Measurements from ENCODE around the gene ZNF444. TPM values are rescaled to one million over a fixed set of nuclear protein-coding genes. Genes with fewer than 3 reads are reported as not detected.
"Not testable (repeated sequence)": the region's sequence is repeated elsewhere in the genome, so short reads cannot be mapped to it uniquely, and the experiment has no call there.

The ZNF444 gene
- total RNA-seq, 1 donor from 2014 or later = 40.2 TPM

- no peak for TF ChIP-seq CTCF (conservative IDR thresholded peaks at IDR 0.05; ENCODE audit: low read depth, low read length)
- DNase-seq (ENCODE audit: low read depth) = no peak
- H3K4me3 ChIP-seq (ENCODE audit: low read depth, low read length) = no peak overlapping the region
Measured at GRCh38 chr19:56193981-56194640, 53.0 kb downstream of the ZNF444 start.

DNA sequence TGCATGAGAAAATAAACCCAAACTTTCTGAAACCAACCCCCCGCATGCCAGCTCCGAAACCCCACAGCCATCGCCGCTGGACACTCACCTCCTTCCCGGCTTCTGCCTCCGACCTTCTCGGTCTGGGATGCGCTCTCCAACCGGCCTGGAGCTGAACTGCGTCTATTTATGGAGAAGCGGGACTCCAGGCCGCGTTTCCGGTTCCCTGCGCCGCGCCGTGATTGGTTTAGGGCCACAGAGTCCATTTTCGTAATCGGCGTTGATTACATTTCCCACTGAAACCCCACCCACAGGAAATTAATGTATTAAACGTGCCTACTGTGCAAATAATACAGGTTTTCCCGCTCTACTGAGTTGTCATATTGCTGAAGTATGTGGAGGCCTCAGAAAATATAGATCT, 56.6 kb downstream of the ZNF444 start, which contains the start of gene ZSCAN5B:
TSS of gene ZSCAN5B (minus strand) at position 138 of the 400 bp plus-strand sequence. CDS start 4,731 bp downstream, outside the sequence.
- H3K4me3 ChIP-seq (ENCODE audit: low read depth, low read length); DNase-seq (ENCODE audit: low read depth): not testable (repeated sequence)

DNA sequence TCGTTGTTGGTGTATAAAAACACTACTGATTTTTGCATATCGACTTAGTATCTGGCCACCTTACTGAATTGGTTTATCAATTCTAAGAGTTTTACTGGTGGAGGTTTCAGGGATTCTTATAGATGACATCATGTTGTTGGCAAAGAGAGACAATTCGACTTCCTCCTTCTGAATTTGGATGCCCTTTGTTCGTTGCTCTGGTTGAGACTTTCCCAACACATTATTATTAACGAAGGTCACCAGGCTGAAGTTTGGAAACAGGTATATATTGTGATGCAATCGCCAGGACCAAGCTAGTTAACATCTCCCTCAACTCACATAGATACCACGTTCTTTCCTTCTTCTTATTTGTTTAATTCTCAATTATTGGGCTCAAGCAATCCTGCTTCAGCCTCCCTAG, 58.6 kb downstream of the ZNF444 start:
- no peak for DNase-seq (ENCODE audit: low read depth)
- no peak overlapping the region for H3K4me3 ChIP-seq (ENCODE audit: low read depth, low read length)
- no peak for TF ChIP-seq CTCF (conservative IDR thresholded peaks at IDR 0.05; ENCODE audit: low read depth, low read length)

DNA sequence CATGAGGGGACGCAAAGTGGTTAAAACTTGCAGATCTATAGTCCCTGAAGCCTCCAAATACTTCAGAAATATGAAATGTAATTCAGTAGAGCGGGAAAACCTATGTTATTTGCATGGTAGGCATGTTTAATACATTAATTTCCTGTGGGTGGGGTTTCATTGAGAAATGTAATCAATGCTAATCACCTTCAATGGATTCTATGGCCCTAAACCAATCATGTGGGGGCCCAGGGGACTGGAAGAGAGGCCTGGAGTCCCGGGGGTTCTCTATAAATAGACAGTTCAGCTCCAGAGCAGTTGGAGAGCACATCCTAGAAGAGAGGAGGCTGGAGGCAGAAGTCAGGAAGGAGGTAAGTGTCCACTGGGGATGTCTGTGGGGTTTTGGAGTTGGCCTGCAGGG, 60.9 kb downstream of the ZNF444 start, which contains the start of gene ZSCAN5C:
TSS of gene ZSCAN5C (plus strand) at position 301 of the 400 bp plus-strand sequence. CDS start 3,641 bp downstream, outside the sequence.
- TF ChIP-seq CTCF (conservative IDR thresholded peaks at IDR 0.05; ENCODE audit: low read depth, low read length) = no peak
- DNase-seq (ENCODE audit: low read depth) = no peak
- H3K4me3 ChIP-seq (ENCODE audit: low read depth, low read length) = no peak within 1 kb of the TSS

DNA sequence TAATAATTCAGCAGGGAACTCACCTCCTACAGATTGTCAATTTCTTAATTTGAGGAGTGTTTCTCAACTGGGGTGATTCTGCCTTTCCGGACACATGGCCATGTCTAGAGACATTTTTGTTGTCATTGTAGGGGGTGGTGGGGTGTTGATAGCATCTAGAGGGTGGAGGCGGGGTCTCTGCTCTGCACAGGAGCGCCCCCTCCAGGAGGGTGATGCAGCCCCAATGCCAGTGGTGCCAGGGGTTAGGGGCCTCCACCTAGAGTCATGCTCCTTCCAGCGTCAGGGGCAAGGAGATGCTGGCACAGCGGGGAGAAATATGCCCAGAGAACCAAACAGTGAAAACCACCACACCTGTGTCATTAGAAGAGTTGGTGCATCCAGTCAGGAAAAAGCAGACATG, 66.5 kb downstream of the ZNF444 start:
- DNase-seq (ENCODE audit: low read depth); H3K4me3 ChIP-seq (ENCODE audit: low read depth, low read length): not testable (repeated sequence)

DNA sequence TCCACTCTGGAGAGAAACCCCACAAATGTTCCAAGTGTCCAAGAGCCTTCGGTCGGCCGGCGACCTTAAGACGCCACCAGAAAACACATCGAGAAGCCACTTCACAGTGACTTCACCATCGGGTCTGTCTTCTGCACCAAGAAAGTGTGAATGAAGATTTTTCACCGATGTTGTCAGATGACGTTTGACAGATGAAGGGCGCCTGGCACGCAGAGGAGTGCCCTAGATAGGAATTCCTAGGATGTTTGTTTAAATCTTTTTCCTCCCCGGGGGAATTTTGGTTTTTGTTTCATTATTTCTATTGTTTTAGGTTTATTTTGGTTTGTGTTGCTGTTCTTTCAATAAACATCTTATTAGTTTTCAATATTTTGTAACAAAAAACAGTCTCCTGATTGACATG, 68.0 kb downstream of the ZNF444 start:
- no peak overlapping the region for H3K4me3 ChIP-seq (ENCODE audit: low read depth, low read length)
- no peak for TF ChIP-seq CTCF (conservative IDR thresholded peaks at IDR 0.05; ENCODE audit: low read depth, low read length)
- no peak for DNase-seq (ENCODE audit: low read depth)

DNA sequence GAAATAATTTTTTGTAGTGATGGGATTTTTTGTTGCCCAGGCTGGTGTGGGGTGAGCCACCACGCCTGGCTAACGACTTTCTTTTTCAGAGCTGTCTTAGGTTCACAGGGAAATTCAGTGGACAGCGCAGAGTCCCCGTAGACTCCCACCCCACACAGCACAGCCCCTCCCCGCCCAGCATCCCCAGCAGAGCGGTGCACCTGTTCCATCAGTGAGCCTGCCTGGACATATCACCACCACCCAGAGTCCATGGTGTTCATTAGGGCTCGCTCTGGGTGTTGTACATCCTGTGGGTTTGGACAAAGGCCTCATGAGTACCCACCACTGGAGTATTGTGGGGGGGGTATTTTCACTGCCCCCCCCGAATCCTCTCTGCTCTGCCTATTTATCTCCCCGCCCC, 68.9 kb downstream of the ZNF444 start:
- not testable (repeated sequence) for DNase-seq (ENCODE audit: low read depth); H3K4me3 ChIP-seq (ENCODE audit: low read depth, low read length)

Other genes with a start within 250 kb of the ZNF444 start
- not detected in 2 replicates for gene NLRP13, start 209.0 kb upstream of the ZNF444 start, total RNA-seq
- not detected in 2 replicates for gene NLRP8, start 193.5 kb upstream of the ZNF444 start, total RNA-seq
- not detected in 2 replicates for gene NLRP5, start 154.5 kb upstream of the ZNF444 start, total RNA-seq
- gene ZNF787, start 20.0 kb upstream of the ZNF444 start, total RNA-seq = 19.6 and 23.4 TPM in 2 replicates
- gene GALP, start 34.7 kb downstream of the ZNF444 start, total RNA-seq = not detected in 2 replicates
- gene ZSCAN5B, start 56.5 kb downstream of the ZNF444 start, total RNA-seq = not detected in 2 replicates
- gene ZSCAN5C, start 61.0 kb downstream of the ZNF444 start, total RNA-seq = not detected in 2 replicates
- gene EDDM13, start 131.5 kb downstream of the ZNF444 start, total RNA-seq = not detected in 2 replicates
- 1.4 and 5.4 TPM in 2 replicates for gene ZSCAN5A, start 173.6 kb downstream of the ZNF444 start, total RNA-seq